Measurements from ENCODE around the gene RPS19.
"Not testable (repeated sequence)": the region's sequence is repeated elsewhere in the genome, so short reads cannot be mapped to it uniquely, and the experiment has no call there.

Gene RPS19

GRCh38 chr19:41913538-41914423 is 53.7 kb downstream of the RPS19 start:
- TF ChIP-seq EZH2 (IDR thresholded peaks at IDR 0.05; ENCODE audit: borderline replicate concordance, low read length): no peak
- no peak for TF ChIP-seq CTCF (IDR thresholded peaks at IDR 0.05; ENCODE audit: low read length)
- H3K4me1 ChIP-seq (ENCODE audit: insufficient read depth, low read length, severe bottlenecking): no peaks in the 10 kb centered on the region
- H3K27me3 ChIP-seq (ENCODE audit: insufficient read depth, low read length): peaks cover 26% of the 10 kb centered on the region
- H3K79me2 ChIP-seq (ENCODE audit: insufficient read depth, low read length): no peaks in the 10 kb centered on the region
- no peak overlapping the region for H3K9ac ChIP-seq (ENCODE audit: low read length)
- no peak overlapping the region for H3K4me2 ChIP-seq (ENCODE audit: low read length)
- no peak overlapping the region for H3K4me3 ChIP-seq (ENCODE audit: low read depth, low read length, poor library complexity, severe bottlenecking)
- H4K20me1 ChIP-seq (ENCODE audit: insufficient read depth, low read length): no peaks in the 10 kb centered on the region
- no peaks in the 10 kb centered on the region for H3K9me2 ChIP-seq (ENCODE audit: low read depth, low read length)
- H3K9me3 ChIP-seq (ENCODE audit: low read length): no peaks in the 10 kb centered on the region
- no peaks in the 10 kb centered on the region for H3F3A ChIP-seq (ENCODE audit: insufficient read depth, low read length)
- H3K27ac ChIP-seq (ENCODE audit: low read depth, low read length, poor library complexity, severe bottlenecking): no peak overlapping the region
- H2AFZ ChIP-seq (ENCODE audit: low read length): no peak overlapping the region
- H3K36me3 ChIP-seq (ENCODE audit: insufficient read depth, low read length): no peaks in the 10 kb centered on the region

DNA sequence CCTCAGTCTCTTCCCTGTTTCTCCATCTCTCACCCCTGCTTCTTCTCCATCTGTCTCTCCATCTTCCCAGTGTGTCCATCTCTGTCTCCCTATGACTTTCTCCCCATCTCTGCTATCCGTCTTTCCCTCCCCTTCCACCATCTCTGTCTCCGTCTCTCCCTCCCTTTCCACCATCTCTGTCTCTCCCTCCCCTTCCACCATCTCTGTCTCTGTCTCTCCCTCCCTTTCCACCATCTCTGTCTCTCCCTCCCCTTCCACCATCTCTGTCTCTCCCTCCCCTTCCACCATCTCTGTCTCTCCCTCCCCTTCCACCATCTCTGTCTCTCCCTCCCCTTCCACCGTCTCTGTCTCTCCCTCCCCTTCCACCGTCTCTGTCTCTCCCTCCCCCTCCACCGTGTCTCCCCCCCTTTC is 54.4 kb downstream of the RPS19 start:
- H3K79me2 ChIP-seq (ENCODE audit: insufficient read depth, low read length); H3K36me3 ChIP-seq (ENCODE audit: insufficient read depth, low read length); H3K27ac ChIP-seq (ENCODE audit: low read depth, low read length, poor library complexity, severe bottlenecking); H3K4me2 ChIP-seq (ENCODE audit: low read length); H2AFZ ChIP-seq (ENCODE audit: low read length); H3K4me1 ChIP-seq (ENCODE audit: insufficient read depth, low read length, severe bottlenecking); H4K20me1 ChIP-seq (ENCODE audit: insufficient read depth, low read length); H3K9ac ChIP-seq (ENCODE audit: low read length); H3K4me3 ChIP-seq (ENCODE audit: low read depth, low read length, poor library complexity, severe bottlenecking); H3F3A ChIP-seq (ENCODE audit: insufficient read depth, low read length); H3K9me2 ChIP-seq (ENCODE audit: low read depth, low read length); H3K9me3 ChIP-seq (ENCODE audit: low read length): not testable (repeated sequence)
- H3K27me3 ChIP-seq (ENCODE audit: insufficient read depth, low read length): peaks cover 26% of the 10 kb centered on the region

GRCh38 chr19:41915021-41915775 is 55.1 kb downstream of the RPS19 start:
- Histone ChIP-seq H3K79me2 (ENCODE audit: insufficient read depth, low read length) (no peaks in the 10 kb centered on the region), H3K27me3 (ENCODE audit: insufficient read depth, low read length) (peaks cover 26% of the 10 kb centered on the region), H3K4me1 (ENCODE audit: insufficient read depth, low read length, severe bottlenecking) (no peaks in the 10 kb centered on the region), H3K9me3 (ENCODE audit: low read length) (no peaks in the 10 kb centered on the region), H3K36me3 (ENCODE audit: insufficient read depth, low read length) (no peaks in the 10 kb centered on the region), H3K27ac (ENCODE audit: low read depth, low read length, poor library complexity, severe bottlenecking) (no peak overlapping the region), H2AFZ (ENCODE audit: low read length) (no peak overlapping the region), H3K4me2 (ENCODE audit: low read length) (no peak overlapping the region), H3F3A (ENCODE audit: insufficient read depth, low read length) (no peaks in the 10 kb centered on the region), H3K9ac (ENCODE audit: low read length) (no peak overlapping the region), H3K9me2 (ENCODE audit: low read depth, low read length) (no peaks in the 10 kb centered on the region), H3K4me3 (ENCODE audit: low read depth, low read length, poor library complexity, severe bottlenecking) (no peak overlapping the region), H4K20me1 (ENCODE audit: insufficient read depth, low read length) (no peaks in the 10 kb centered on the region)
- TF ChIP-seq EZH2 (IDR thresholded peaks at IDR 0.05; ENCODE audit: borderline replicate concordance, low read length) (no peak), CTCF (IDR thresholded peaks at IDR 0.05; ENCODE audit: low read length) (no peak)
